ENCODE data around the gene HSP90AB1. TPM values are rescaled to one million over a fixed set of nuclear protein-coding genes. Genes with fewer than 3 reads are reported as not detected.

HSP90AB1 gene
- total RNA-seq, 6 experiments from 2014 or later, result 847 to 1,026 (median 920) TPM

- Mint-ChIP-seq H3K36me3 (ENCODE audit: low read depth) (no peaks in the 10 kb centered on the region), H3K4me3 (no peak overlapping the region), H3K27me3 (ENCODE audit: insufficient read depth) (peaks cover 2% of the 10 kb centered on the region), H3K9me3 (no peaks in the 10 kb centered on the region), H3K4me1 (ENCODE audit: low read depth) (peaks cover 57% of the 10 kb centered on the region), H3K27ac (peak overlapping the region; percentile 87)
- TF ChIP-seq, protein P1, sequence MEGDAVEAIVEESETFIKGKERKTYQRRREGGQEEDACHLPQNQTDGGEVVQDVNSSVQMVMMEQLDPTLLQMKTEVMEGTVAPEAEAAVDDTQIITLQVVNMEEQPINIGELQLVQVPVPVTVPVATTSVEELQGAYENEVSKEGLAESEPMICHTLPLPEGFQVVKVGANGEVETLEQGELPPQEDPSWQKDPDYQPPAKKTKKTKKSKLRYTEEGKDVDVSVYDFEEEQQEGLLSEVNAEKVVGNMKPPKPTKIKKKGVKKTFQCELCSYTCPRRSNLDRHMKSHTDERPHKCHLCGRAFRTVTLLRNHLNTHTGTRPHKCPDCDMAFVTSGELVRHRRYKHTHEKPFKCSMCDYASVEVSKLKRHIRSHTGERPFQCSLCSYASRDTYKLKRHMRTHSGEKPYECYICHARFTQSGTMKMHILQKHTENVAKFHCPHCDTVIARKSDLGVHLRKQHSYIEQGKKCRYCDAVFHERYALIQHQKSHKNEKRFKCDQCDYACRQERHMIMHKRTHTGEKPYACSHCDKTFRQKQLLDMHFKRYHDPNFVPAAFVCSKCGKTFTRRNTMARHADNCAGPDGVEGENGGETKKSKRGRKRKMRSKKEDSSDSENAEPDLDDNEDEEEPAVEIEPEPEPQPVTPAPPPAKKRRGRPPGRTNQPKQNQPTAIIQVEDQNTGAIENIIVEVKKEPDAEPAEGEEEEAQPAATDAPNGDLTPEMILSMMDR (IDR thresholded peaks at IDR 0.05), result peak; percentile 78
- peak; percentile 75 for DNase-seq
Observed at GRCh38 chr6:44234101-44235025, 12.5 kb upstream of the HSP90AB1 start.

GRCh38 chr6:44235269-44235668, 11.6 kb upstream of the HSP90AB1 start:
- H3K36me3 Mint-ChIP-seq (ENCODE audit: low read depth), result no peaks in the 10 kb centered on the region
- no peaks in the 10 kb centered on the region for H3K9me3 Mint-ChIP-seq
- H3K4me1 Mint-ChIP-seq (ENCODE audit: low read depth), result peaks cover 57% of the 10 kb centered on the region
- H3K27me3 Mint-ChIP-seq (ENCODE audit: insufficient read depth), result peaks cover 2% of the 10 kb centered on the region
- H3K27ac Mint-ChIP-seq, result peak overlapping the region; percentile 87
- TF ChIP-seq, protein P1 (IDR thresholded peaks at IDR 0.05), result no peak
- DNase-seq, result no peak
- H3K4me3 Mint-ChIP-seq, result no peak overlapping the region

GRCh38 chr6:44235891-44236516, 10.9 kb upstream of the HSP90AB1 start:
- DNase-seq, result no peak
- TF ChIP-seq, protein P1 (IDR thresholded peaks at IDR 0.05), result no peak
- H3K4me1 Mint-ChIP-seq (ENCODE audit: low read depth), result peaks cover 52% of the 10 kb centered on the region
- no peaks in the 10 kb centered on the region for H3K9me3 Mint-ChIP-seq
- H3K36me3 Mint-ChIP-seq (ENCODE audit: low read depth), result no peaks in the 10 kb centered on the region
- H3K27me3 Mint-ChIP-seq (ENCODE audit: insufficient read depth), result peaks cover 2% of the 10 kb centered on the region
- H3K4me3 Mint-ChIP-seq, result no peak overlapping the region
- H3K27ac Mint-ChIP-seq, result no peak overlapping the region

DNA sequence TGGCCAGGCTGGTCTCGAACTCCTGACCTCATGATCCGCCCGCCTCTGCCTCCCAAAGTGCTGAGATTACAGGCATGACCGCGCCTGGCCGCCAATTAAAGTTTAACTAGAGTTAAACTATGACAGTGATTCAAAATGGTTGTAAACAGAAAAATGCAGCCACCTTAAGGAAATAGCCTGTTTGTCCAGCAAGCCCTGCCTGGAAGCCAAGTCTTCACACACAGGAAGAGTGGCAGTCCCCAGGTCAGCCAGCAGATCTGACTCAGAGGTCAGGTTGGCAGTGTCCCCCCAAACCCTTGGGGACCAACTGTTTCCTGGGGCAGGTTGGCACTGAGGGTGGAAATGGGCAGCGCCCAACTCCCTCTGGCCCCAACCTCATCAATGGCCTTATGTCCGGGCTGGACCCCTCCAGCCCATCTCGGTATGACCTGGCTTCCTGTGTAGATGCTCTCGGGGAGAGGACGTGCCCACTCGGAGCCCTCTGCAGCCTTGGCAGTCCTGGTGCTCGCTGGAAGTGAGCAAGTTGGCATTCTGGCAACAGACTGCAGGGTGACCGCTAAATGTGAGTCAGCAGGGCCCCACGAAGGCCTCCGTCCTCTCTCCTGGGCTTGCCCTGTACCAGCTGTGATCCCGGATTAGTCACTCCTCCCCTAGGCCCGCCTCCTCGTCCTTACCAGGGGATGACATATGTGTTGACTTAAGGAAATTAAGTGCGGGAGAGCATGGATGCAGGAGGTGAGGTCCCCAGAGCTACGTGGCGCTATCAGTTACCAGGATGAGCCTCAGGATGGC, 9.7 kb upstream of the HSP90AB1 start:
- Mint-ChIP-seq H3K27ac (peak overlapping the region; percentile 96), H3K4me1 (ENCODE audit: low read depth) (peaks cover 50% of the 10 kb centered on the region), H3K36me3 (ENCODE audit: low read depth) (no peaks in the 10 kb centered on the region), H3K9me3 (no peaks in the 10 kb centered on the region), H3K4me3 (peak overlapping the region; percentile 86), H3K27me3 (ENCODE audit: insufficient read depth) (peaks cover 2% of the 10 kb centered on the region)
- TF ChIP-seq, protein P1 (IDR thresholded peaks at IDR 0.05), result no peak
- DNase-seq, result peak; percentile 98

GRCh38 chr6:44237813-44238433, 9.0 kb upstream of the HSP90AB1 start:
- DNase-seq, result no peak
- TF ChIP-seq, protein P1 (IDR thresholded peaks at IDR 0.05), result peak; percentile 99
- H3K27me3 Mint-ChIP-seq (ENCODE audit: insufficient read depth), result peaks cover 4% of the 10 kb centered on the region
- peaks cover 50% of the 10 kb centered on the region for H3K4me1 Mint-ChIP-seq (ENCODE audit: low read depth)
- no peaks in the 10 kb centered on the region for H3K36me3 Mint-ChIP-seq (ENCODE audit: low read depth)
- H3K27ac Mint-ChIP-seq, result peak overlapping the region; percentile 96
- no peaks in the 10 kb centered on the region for H3K9me3 Mint-ChIP-seq
- H3K4me3 Mint-ChIP-seq, result peak overlapping the region; percentile 86

Measured in HFFc6 (cell line).